Fibroblast of skin of right biceps (primary cell): ENCODE data around the gene XRCC6.
"Not testable (repeated sequence)": the region's sequence is repeated elsewhere in the genome, so short reads cannot be mapped to it uniquely, and the experiment has no call there.

ENCODE experiments used
- DNase-seq: peaks from one replicate; pipeline ENCODE4 v3.0.0-alpha.2; 2013

The XRCC6 gene

DNA sequence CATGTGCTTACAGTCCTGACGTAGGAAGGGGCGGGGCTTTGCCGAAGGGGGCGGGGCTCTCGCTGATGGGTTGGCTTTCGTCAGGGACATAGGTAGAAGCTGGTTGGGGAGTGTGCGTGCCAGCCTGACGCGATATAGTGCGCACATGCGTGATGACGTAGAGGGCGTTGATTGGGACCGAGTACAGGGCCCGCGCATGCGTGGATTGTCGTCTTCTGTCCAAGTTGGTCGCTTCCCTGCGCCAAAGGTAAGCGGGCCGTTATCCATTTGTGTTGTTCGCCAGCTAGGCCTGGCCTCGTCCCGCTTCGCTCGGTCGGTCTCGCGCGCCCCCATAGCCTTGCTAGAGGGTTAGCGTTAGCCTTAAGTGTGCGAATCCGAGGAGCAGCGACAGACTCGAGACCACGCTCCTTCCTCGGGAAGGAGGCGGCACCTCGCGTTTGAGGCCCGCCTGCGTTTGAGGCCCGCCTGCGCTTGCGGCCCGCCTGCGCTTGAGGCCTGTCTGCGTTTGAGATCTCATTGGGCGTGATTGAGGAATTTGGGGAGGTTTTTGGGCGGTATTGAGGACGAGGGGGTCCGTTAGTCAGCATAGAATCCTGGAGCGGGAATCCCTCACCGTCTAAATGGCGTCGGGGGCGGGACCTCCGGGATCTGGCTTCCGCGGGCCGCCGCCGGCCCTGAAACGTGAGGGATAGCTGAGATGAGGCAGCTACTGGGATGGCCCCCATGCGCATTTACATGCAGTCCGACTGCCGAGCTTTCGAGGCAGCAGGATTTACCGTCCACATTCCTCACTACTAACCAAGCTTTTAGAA lies at the start of gene XRCC6:
TSS of gene XRCC6 (plus strand) at position 197 of the 812 bp plus-strand sequence. CDS start 710 bp downstream, outside the sequence.
- peak; percentile 100 for DNase-seq

GRCh38 chr22:41571786-41572185 lies 49.3 kb upstream of the XRCC6 start:
- no peak for DNase-seq

DNA sequence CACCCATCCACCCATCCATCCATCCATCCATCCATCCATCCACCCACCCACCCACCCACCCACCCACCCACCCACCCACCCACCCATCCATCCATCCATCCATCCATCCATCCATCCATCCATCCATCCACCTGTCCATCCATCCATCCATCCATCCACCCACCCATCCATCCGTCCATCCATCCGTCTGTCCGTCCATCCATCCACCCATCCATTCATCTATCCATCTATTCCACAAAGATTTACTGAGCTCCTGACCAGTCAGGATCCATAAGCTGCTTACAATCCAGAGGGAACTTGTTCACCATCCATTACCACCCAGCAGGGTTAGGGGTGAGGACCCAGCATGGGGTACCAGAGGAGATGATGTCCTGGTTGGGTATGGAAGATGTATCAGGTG lies 48.8 kb upstream of the XRCC6 start:
- DNase-seq: not testable (repeated sequence)

DNA sequence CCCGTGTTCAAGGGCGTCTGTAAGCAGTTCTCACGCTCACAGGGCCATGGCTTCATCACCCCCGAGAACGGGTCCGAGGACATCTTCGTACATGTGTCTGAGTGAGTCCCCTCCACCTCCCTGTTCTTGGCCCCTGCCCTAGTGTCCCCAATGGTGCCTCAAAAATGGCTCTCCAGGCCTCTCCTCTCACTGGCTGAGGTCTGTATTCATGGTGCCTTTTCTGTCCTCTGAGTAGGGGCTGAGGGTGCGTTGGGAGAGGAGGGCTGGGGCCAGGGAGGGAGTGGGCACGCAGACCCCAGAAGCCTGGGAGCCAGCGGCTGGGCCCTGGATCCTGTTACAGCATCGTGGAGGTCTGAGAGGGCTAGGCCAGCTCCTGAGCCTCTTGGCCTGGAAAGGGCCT lies 47.4 kb upstream of the XRCC6 start:
- no peak for DNase-seq

- no peak for DNase-seq
Measured at GRCh38 chr22:41574847-41575381, 46.2 kb upstream of the XRCC6 start.

GRCh38 chr22:41575533-41575932 lies 45.6 kb upstream of the XRCC6 start:
- no peak for DNase-seq

DNA sequence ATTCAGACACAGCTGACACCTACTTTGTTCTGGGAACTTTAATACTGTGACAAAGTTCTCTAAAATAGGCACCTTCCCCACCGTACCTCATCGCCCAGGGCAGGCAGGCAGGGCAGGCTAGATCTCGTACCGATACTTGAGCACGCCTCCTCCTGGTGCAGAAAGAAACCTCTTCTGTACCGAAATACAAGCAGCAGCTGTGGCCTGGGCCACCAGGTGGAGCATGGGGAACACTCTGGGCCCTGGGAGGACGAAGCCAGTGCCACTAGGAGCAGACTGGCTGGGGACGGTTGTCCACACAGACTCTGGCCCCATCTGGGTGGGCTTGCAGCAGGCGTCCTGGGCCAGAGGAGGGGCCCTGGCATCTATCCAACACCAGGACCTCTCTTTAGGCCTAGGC lies 44.2 kb upstream of the XRCC6 start:
- peak; percentile 62 for DNase-seq

DNA sequence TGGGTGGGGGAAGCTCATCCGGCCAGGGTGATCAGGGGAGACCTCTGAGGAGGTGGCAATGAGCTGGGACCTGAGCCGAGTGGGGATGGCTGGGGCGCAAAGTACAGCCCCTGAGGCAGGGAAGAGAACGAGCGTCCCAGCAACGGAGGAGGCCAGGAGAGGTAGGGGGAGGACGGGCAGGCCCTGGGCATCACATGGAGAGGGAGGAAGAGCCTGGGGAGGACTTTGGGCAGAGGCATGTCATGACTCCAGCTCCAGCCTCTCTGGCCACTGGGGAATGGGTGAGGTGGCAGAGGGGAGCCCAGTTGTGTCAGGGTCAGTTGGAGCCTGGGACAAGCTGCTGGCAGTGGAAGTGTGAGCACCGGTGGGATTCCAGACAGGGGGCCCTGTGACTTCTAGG lies 43.0 kb upstream of the XRCC6 start:
- no peak for DNase-seq

GRCh38 chr22:41578818-41579217 lies 42.3 kb upstream of the XRCC6 start:
- DNase-seq: no peak

GRCh38 chr22:41579297-41579996 lies 41.6 kb upstream of the XRCC6 start:
- DNase-seq: no peak

- DNase-seq: no peak
Measured at GRCh38 chr22:41579997-41580355, 41.1 kb upstream of the XRCC6 start.

- DNase-seq: no peak
Measured at GRCh38 chr22:41582694-41583093, 38.4 kb upstream of the XRCC6 start.

- no peak for DNase-seq
Measured at GRCh38 chr22:41584881-41585280, 36.2 kb upstream of the XRCC6 start.

GRCh38 chr22:41585898-41586297 lies 35.2 kb upstream of the XRCC6 start:
- no peak for DNase-seq

DNA sequence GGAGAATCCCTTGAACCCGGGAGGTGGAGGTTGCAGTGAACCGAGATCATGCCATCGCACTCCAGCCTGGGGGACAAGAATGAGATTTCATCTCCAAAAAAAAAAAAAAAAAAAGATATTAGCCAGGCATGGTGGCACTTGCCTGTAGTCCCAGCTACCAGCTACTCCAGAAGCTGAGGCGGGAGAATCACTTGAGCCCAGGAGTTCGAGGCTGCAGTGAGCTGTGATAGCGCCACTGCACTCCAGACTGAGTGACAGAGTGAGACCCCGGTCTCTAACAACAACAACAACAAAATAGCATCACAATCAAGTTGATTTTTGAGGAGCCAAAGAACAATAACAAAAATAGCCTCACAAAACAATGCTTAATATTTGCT lies 33.8 kb upstream of the XRCC6 start:
- DNase-seq: no peak

DNA sequence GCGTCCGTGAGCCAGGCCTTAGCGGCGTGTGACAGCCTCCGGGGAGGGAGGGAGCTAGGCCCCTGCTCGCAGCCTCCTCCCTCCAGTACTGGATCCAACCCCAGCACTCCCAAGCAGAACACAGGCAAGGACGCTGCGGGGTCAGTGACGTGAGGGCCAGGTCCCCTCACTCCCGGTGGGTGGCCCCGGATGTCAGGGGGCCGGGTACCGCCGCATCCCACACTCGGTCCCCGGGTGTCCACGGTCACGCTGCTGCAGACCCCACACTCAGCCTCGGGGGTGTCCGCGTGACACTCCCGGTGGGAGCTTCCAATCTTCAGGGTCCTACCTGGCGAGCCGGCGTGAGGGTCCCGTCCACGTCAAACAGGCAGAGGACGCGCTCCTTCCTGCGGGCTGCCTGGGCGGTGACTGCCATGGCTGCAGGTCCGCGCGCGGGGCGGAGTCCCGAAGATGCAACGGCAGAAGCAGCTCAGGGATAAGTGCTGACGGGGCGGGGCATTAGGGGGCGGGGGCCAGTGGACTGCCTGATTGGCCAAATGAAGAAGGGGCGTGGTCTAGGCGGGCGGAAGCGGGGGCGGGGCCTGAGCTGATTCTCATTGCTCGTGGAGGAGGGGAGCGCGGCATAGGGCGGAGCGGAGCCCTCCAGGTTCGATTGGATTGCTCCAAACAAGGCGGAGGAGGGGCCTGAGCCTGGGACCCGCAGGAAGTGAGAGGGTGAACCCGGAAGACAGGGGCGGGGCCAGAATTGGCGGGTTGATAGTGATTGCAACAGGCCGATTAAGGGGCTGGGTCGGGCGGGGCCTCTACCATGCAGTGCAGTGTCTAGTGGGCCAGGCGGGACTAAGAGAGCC lies 31.5 kb upstream of the XRCC6 start, which contains the start of gene PMM1:
TSS of gene PMM1 (minus strand) at position 450 of the 851 bp plus-strand sequence. CDS start at position 415, 35 bp downstream.
- peak; percentile 100 for DNase-seq

DNA sequence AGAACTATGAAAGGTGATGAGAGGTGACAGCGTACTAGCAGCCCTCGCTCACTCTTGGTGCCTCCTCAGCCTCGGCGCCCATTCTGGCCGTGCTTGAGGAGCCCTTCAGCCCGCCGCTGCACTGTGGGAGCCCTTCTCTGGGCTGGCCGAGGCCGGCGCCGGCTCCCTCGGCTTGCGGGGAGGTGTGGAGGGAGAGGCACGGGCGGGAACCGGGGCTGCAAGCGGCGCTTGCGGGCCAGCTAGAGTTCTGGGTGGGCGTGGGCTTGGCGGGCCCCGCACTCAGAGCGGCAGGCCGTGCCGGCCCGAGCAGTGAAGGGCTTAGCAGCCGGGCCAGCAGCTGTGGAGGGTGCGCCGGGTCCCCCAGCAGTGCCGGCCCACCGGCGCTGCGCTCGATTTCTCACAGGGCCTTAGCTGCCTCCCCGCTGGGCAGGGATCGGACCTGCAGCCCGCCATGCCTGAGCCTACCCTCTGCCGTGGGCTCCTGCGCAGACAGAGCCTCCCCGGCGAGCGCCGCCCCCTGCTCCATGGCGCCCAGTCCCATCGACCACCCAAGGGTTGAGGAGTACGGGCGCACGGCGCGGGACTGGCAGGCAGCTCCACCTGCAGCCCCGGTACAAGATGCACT lies 27.6 kb upstream of the XRCC6 start:
- DNase-seq: not testable (repeated sequence)

DNA sequence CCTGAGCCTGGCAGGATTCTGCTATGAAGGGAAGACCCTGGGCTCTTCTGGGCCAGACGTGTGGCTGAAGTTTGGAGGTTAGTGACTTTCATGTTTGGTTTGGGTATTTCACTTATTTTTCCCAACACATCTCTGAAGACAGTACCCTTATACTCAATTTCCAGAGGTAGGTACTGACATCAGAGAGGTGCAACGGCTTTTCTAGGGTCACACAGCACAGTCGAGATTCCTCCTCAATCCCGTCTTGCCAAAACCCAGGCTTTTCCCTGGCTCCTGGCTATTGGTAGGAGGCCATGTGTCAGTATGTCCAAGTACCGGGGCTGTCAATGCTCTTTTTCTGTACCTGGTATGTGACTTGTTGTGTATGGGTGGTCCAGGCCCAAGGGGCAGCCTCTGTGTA lies 25.4 kb upstream of the XRCC6 start:
- DNase-seq: no peak

- peak; percentile 33 for DNase-seq
Measured at GRCh38 chr22:41596776-41597634, 24.1 kb upstream of the XRCC6 start.

GRCh38 chr22:41597635-41597953 lies 23.5 kb upstream of the XRCC6 start:
- DNase-seq: no peak

DNA sequence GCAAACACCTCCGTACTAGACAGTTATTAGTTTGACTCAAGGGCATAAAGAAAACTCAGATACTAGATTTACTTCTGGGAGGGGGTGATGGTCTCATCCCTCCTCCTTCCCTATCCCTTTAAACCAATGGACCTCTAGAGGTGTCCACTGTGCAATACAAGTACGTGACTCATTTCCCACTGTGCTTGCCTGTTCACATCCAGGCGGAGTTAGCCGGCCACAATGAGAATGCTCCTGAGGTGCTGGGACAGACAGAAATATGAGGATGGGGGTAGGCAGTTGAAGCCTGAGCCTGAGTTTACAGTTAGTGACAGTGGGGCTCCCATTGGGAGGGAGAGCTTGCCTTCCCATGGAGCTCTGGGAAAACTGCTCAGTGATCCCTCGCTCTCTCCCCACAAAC lies 23.0 kb upstream of the XRCC6 start:
- DNase-seq: peak; percentile 86
